Stimulated activated naive CD4-positive, alpha-beta T cell treated with Interleukin-2 at 50 U/mL for 16 hours (primary cell): ENCODE measurements around the gene GPC6.

Experiments
- DNase-seq: peaks from one replicate; lab custom pipeline; 2025; lab: John Stamatoyannopoulos, UW

Gene GPC6

DNA sequence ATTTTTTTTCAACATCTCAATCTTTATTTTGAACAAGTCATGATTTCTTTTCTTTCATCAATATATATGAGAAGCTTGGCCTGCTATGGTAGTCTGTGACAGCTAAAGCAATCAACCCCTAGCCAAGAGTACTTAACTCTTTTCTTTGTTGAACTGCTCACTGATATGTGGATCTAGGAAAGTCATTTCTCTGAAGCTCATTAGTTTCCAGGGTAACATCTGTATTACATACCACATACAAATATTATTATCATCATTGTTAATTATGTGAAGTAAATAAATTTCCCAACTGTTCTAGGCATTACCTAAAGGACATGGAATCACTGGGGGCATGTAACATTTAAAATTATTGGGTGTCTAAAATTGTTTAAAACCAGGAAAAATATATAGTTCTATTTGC, 985.6 kb downstream of the GPC6 start:
- no peak for DNase-seq

DNA sequence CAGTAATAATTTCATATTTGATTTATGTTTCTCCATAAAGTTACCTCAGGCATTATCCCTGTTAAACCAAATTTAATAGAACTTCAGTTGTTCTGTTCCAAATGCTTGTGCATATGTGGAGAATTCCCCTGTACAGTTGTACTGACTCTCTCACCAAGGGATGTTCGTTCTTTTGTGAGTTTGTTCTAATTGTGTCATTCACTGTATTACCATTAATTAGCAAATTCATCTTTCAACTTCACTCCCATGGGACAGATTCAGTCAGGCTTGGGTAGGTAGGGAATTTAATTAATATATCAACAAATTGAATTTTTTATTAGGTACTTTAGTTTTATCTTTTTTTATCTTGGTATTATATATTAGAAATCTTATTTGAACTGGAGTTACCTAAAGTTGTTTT, 987.5 kb downstream of the GPC6 start:
- no peak for DNase-seq

DNA sequence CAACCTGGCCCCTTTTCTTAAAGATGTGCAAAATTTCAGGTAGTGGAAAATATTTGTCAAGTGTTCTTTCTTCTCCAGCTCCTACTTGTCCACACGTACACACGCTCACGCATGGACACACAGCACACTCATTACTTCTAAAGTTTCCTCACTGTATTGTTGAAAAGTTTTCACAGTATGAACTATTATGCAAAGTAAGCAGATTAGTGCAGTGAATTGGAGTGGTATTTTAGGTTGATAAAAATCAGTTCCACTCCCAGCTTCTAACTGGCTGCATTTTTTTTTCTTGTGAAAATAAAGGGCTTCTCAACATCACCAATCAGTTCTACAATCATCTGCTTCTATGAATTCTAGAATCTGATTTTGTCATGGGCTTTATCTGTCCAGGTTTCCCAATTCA, 988.4 kb downstream of the GPC6 start:
- no peak for DNase-seq

DNA sequence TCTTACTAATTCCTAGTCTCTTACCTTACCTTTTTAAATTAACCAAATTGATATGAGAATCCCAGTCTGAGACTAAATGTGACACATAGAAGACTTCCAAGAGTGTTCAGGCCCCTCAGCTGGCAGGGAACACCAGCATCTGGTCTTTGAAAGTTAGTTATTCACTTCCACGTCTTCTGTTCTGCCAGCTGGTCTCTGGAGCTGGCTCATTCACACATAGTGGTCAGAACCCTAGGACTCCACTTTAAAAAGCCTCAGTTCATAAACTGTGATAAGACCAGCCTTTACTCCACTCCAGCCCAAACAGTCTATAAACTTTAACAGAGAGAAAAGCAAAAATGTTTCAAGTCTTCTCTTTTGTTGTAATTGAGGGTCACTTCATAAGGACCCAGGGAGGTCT, 989.9 kb downstream of the GPC6 start:
- no peak for DNase-seq

DNA sequence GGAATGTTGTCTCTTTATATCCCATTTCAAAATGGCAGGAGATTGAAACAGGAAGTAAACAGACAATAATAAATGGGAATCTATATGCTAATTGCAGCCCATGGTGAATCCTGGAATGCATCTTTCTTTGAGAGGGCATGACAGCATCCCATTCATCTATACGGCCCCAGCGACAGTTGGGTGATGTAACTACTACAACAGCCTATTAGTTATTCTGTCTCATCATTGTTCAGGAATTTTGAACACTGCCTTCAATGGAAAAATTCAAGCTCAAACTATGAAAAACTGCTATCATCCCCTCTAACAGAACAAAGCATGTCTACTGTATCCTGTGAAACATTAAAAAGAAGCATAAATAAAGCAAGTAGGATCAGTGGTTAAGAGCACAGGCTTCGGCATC, 990.8 kb downstream of the GPC6 start:
- no peak for DNase-seq

DNA sequence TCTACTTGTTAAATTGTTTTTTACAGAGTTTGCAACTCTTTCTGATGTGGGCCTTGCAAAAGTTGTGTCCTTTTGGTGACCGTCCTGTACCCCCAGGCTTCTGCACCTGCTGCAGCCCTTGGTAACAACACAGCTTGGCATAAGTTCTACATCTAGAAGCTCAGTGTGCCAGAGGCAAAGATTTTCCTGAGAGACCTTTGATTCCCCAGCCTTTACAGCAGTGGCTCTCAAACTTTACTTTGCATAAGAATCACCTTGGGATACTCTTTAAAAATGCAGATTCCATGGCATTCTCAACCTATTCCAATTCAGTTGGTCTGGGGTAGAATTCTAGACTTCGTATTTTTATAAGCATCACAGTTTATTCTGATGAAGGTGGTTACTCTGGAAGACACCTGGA, 991.9 kb downstream of the GPC6 start:
- no peak for DNase-seq

DNA sequence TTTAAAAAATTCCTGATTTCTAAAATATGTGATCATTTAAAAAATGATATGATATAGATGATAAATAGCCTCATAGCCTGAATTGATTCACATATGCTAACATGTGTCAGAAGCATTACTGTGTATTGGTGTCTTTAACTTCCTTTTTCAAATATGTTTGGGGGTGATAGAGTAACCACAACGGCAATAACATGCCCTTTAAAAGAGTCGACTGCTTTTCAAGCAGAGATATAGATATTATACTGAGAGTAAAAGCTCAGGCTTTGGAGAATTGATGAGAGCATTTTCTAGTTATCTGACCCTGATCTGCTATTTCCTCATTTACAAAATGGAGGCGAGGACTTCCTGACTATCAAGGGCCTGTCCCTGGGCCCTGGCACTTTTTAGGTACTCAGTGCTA, 992.3 kb downstream of the GPC6 start:
- no peak for DNase-seq

DNA sequence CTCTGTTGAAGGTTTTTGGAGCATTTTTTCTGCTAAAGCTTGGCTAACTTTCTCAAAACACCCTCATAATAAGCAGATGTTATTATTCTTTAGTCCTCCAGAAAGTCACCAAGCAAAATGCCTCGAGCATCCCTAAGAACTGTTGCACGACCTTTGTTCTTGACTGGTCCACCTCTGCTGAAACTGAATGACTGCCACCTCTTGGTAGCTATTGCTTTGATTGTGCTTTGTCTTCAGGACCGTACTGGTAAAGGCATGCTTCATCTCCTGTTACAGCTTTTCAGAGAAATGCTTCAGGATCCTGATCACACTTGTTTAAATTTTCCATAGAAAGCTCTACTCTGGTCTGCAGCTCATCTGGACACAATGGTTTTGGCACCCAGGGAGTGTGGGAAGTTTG, 998.1 kb downstream of the GPC6 start:
- no peak for DNase-seq

DNA sequence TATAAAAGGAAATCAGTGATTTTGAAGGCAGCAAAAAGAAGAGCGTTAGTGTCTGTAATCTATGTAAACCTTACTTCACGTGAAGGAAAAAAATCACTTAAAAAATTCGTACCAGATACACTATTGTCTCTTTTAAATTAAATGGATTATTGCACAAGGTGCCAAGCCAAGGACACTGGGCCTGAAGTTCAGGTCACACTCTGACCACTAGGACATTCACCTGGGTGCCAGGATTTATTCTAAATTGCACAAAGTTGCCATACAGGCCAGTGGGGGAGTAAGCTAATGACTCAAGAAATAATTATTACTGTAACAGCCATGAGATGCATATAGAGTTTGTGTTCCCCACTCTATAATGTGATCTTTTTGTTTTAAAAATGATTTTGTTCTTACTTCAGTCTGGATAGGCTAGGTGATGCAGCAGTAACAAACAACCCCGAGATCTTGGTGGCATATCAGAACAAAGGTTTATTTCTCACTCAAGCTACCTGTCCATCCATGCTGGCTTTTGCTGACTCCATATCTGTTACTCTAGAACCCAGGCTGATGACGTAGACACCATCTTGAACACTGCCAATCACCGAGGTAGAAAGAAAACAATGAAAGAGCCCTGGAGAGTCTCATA, 1000.8 kb downstream of the GPC6 start:
- no peak for DNase-seq

DNA sequence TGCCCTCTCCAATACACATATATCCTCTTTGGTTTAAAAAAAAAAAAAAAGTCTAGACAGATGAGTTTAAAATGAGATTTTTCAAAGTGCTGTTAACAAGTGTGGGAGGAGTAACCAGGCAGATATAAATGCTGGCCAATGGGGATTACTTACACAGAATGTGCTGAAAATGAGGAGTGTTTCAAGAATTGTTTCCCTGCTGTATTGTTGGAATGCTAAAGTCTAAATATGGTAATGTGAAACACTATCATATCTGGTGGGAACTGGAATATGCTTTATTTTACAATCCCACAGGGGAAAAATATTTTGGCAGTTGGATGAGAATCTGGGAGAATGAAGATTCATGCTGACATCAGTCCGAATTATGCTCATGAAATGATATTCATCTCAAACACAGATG, 1002.2 kb downstream of the GPC6 start:
- no peak for DNase-seq

DNA sequence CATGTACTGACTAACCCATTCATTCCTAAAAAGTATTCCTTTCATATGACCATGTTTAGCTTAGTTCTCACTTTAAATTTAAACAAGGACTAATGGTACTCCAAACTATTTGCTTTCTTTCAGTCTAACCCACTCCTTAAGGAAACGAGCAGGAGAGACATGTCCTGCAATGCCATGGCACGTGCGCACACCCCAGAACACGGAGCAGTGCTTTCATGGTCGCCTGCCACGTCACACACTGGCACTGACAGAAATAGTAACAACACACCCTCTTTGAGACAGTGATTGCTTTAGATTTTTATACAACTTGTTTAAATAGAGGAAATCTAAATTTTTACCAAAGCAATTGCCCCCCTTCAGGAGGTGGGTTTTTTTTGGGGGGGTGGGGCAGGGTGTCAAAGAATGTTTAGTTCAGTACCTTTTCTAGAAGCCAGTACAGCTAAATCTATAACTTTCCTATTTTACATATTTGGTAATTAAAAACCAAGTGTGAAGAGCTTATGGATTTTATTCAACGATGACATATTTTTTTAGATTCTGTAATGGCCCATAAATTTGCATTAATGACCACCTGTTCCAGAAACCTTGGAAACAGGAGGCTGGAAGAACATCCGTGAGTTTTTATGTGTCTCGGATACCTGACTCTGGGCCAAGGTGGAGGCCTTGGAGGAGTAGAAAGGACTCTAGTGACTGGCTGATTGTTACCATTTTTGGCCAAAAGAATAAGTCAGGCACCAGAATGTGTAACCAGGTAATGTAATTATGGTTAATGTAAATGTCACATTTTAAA, 1005.7 kb downstream of the GPC6 start:
- no peak for DNase-seq

DNA sequence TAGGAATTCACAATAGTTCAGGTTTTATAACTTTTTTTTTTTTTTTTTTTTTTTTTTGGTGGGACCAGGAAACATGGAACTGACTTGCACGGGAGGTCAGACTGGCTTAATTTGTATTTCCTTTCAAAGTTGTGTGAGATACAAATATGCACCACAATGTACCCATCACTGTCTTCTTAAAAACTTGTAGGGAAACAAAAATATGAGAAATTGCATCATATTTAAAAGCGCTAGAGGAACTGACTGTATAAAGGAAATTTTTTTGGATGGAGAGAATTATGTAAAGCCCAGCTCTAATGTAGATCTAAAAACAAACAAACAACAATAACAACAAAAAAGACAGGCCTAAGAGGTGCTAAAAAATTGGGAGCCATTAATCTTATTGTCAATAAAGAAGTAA, 1006.3 kb downstream of the GPC6 start:
- DNase-seq, result no peak

DNA sequence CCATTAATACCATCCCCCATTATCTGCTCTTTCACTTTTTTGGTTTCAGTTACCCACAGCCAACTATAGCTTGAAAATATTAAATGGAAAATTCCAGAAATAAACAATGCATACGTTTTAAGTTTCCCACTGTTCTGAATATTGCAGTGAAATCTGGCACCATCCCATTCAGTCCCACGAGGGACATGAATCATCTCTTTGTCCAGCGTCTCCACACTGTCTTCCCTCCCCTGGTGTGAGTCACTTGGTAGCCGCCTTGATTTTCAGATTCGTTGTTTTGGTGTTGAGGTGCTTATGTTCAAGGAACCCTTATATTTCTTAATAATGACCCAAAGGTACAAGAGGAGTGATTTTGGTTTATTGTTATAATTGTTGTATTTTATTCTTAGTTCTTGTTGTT, 1006.8 kb downstream of the GPC6 start:
- no peak for DNase-seq

DNA sequence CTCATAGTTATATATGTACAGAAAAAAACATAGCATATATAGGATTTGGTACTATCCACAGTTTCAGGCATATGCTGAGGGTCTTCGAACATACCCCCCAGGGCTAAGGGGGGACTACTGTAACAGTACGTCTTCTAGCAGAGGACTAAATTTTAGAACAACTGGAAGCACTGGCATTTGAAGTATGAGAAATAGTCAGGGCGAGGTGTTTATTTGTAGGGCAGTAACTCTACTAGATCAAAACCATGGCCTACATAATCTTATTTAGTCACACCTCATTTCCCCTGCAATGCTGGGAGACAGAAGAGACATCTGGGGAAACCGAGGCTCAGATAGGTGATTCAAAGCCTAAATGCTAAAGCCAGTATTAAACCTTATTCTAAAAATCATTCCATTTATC, 1007.2 kb downstream of the GPC6 start:
- DNase-seq, result no peak

DNA sequence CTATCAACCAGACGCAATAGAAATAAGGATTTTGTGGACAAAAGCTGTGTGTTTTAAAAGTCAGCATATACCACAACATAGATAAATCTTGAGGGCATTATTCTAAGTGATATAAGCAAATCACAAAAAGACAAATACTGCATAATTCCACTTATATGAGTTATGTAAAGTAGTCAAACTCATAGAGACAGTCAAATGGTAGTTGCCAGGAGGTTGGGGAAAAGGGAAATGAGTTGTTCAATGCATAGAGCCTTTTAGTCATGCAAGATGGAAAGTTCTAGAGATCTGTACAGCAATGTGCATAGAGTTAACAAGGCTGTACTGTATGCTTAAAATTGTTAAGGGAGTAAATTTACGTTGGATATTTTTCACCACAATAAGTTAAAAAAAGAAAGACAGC, 1008.1 kb downstream of the GPC6 start:
- DNase-seq, result no peak

DNA sequence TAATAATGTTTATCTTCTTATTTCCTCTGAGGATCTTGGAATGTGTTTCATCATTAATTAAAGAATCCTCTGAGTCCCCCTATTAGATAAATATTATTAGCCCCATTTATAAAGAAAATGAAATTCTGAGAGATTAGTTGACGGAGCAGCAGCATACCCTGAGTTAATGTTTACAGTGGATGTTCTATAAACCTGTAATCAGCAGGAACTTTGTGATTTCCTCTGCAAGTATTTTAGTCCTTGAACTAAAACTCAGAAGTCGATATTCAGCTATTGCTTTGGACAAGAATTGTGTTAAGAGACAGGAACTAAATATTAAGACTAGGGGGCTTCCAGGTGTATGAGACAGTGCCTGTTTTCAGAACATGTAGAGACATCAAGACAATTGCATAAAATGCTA, 1009.5 kb downstream of the GPC6 start:
- DNase-seq, result no peak

DNA sequence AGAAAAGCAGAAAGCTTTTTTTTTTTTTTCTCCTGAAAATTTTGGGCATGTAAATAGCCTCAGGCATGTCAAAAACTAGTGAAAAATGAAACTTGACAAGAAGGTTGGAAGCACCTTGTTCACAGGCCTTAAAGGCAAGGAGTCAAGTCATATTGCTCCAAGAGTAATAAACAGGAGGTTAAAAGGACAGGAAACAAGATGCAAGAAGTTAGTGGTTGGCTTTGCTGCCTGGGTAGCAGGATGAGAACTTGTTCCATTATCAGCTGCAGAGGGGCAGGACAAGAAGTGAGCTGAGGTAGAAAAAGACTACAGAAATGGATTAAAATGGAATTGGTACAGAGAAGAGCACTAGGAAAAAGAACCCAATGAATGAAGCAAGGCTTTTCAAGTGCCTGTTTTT, 1010.3 kb downstream of the GPC6 start:
- DNase-seq, result no peak

DNA sequence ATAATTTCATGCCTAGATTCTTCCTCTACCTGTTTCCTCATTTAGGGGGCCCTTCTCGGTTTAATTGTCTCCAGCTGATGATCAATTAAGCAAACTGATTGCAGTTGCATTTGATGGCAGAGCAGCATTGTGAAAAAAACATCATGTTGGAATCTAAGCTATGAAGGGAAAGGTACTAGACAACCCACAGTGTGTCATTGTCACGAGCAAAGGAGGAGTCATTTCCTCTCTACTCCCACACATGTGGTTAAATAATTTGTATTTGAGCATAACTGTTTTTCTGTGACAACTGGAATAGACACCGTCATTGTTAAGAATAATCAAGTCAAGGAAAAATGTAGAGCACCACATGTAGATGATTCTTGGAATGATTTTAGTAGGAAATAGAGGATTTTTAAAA, 1012.5 kb downstream of the GPC6 start:
- no peak for DNase-seq

DNA sequence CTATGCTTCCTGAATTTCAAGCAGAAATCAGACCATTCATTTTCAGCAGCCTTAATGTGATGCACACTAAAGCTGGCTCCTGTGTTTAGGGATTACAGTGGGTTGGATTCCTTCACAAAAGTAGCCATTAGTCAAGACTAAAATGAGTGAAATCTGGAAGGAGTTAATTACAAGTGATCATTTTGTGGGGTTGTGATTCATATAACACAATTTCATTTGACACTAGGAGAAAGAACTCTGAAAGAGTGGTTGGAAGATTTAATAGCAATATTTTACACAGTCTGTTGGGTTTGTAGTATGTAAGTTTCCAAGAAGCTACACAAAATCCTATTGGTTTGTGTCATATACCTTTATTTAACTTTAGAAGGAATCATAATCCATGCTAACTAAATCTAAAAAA, 1015.9 kb downstream of the GPC6 start:
- no peak for DNase-seq

DNA sequence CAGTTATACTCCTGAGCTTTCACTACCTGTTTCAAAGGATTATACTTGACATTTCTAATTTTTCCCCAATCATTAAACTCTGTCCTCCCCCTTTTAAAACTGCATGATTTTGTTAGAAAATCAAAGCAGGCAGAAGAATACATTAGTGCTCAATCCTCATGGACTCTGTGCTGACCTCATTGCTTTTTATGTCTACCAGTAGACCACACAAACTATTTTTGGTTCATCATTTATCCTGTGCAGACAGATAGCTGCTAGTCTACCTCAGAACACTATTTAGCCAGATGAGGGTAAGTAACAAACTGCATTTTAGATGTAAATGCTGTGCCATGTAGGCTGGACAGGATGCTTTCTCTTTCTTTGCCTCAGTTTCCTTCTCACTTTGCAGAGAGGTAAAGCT, 1016.9 kb downstream of the GPC6 start:
- DNase-seq, result no peak

DNA sequence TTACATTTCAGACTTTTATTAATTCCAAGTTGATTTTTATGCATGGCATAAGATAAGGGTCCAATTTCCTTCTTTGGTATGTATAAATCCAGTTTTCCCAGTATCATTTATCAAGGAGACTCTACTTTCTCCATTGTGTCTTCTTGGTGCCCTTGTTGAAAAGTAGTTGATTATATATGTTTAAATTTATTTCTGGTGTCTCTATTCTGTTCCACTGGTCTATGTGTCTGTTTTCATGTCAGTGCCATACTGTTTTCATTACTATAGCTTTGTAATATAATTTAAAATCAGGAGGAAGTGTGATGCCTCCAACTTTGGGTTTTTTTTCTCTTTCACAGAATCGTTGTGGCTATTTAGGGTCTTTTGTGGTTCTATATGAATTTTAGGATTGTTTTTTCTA, 1019.9 kb downstream of the GPC6 start:
- DNase-seq, result no peak

DNA sequence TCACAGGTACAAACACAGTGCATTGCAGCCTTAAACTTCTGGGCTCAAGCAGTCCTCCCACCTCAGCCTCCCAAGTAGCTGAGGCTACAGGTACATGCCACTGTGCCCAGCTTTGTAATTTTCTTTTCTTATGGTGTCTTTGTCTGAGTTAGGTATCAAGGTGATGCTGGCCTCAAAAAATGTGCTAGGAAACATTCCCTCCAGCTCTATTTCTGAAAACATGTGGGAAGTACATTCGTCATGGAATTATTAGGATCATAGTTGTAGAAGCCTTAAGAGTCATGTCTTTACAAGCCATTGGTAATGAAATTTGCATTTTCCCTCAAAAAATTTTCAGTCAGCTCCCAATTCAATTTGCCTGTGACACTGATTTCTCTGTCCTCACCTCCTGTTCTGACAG, 1021.3 kb downstream of the GPC6 start:
- DNase-seq, result no peak

DNA sequence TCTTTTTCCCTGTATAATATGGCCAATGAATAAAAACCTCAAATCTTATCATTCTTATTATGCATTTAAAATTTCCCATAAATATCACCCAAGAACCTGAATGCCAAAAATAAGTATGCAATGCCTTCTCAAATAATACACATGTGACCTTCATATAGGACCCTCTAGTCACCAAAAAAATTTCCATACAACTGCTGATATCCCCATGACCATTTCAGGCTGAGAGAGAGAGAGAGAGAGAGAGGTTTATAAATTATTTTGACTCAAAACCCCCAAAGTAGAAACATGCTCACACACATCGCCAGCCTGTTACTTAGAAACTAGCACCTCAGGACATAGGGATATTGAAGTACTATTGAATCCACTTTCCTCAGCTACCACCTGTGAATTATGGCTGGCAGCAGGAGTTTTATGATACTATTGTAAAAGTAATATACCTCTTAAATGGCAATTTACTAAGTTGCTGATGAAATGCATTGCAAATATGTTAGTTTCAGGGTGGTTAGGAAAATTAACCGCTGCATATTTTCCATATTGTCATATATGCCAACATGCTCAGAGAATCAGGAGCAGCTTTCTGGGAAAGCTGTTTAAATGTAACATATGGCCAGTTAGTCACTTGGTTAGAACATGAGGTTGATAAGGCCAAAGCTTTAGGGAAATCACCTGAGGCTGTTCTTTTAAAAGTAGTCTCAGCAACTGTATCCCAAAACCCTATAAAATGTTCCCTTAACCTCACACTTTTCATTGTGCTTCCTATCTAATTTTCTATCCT, 1022.0 kb downstream of the GPC6 start:
- no peak for DNase-seq
